SU-DHL-6 (cell line): ENCODE results near the gene ATP13A2.

ENCODE experiments used
- H2AFZ ChIP-seq: fragments of 200-600 bp; sonication (generic); 2 replicates; pipeline ENCODE4 v1.6.1; 2014; ENCODE audit warnings: low read depth, mild to moderate bottlenecking, moderate library complexity, mixed read lengths, antibody characterized with exemption, low read length; ENCODE audit not compliant: severe bottlenecking
- H3F3A ChIP-seq: fragments of 200-600 bp; shearing (Covaris generic); 2 replicates; pipeline ENCODE4 v1.6.0; 2016; ENCODE audit warnings: antibody characterized with exemption, mild to moderate bottlenecking; ENCODE audit not compliant: insufficient read depth
- H3K27ac ChIP-seq: fragments of 200-600 bp; sonication (generic); 2 replicates; pipeline ENCODE4 v1.5.1; 2016; ENCODE audit warnings: low read depth, mild to moderate bottlenecking, low read length, moderate library complexity, mixed read lengths
- H3K27me3 ChIP-seq: fragments of 200-600 bp; sonication (generic), shearing (Covaris generic); 2 replicates; pipeline ENCODE4 v1.6.0; 2014; ENCODE audit warnings: mild to moderate bottlenecking, low read length
- H3K36me3 ChIP-seq: fragments of 200-600 bp; sonication (generic); 2 replicates; pipeline ENCODE4 v1.6.1; 2014; ENCODE audit warnings: mild to moderate bottlenecking, low read length, mixed read lengths
- H3K4me2 ChIP-seq: fragments of 300-600, 200-600 bp; shearing (Covaris generic), sonication (generic); 2 replicates; pipeline ENCODE4 v1.6.0; 2014; ENCODE audit warnings: low read length, low read depth, mild to moderate bottlenecking; ENCODE audit not compliant: poor library complexity, severe bottlenecking
- H3K4me3 ChIP-seq: fragments of 200-600 bp; sonication (generic); 2 replicates; pipeline ENCODE4 v1.5.1; 2014; ENCODE audit warnings: antibody characterized with exemption, low read length, mild to moderate bottlenecking, mixed read lengths; ENCODE audit not compliant: insufficient read depth, poor library complexity, severe bottlenecking
- H3K79me2 ChIP-seq: fragments of 200-600 bp; sonication (generic); 2 replicates; pipeline ENCODE4 v1.6.1; 2014; ENCODE audit warnings: mild to moderate bottlenecking, low read length, moderate library complexity; ENCODE audit not compliant: insufficient read depth
- H3K9ac ChIP-seq: fragments of 200-600 bp; sonication (generic); 2 replicates; pipeline ENCODE4 v1.7.0; 2014; ENCODE audit warnings: mild to moderate bottlenecking, low read length
- H3K9me2 ChIP-seq: fragments of 200-600 bp; sonication (generic); replicated peaks from 2 replicates; pipeline ENCODE4 v1.6.1; 2014; ENCODE audit warnings: low read length; ENCODE audit not compliant: insufficient read depth
- H3K9me3 ChIP-seq: fragments of 200-600 bp; sonication (generic); 2 replicates; pipeline ENCODE4 v1.6.1; 2014; ENCODE audit warnings: low read length, mixed read lengths; ENCODE audit not compliant: insufficient read depth
- H4K20me1 ChIP-seq: fragments of 200-600 bp; sonication (generic); 2 replicates; pipeline ENCODE4 v1.6.1; 2014; ENCODE audit warnings: low read depth, mild to moderate bottlenecking, antibody characterized with exemption, low read length, moderate library complexity, mixed read lengths
- EZH2phosphoT487 ChIP-seq: fragments of 200-600 bp; sonication (generic), shearing (Covaris generic); conservative IDR thresholded peaks from 2 replicates; pipeline ENCODE4 v1.6.1; 2018; ENCODE audit warnings: mild to moderate bottlenecking, antibody characterized with exemption, low read length, moderate library complexity, mixed read lengths
- TF ChIP-seq, protein P1 (sequence below): fragments of 200-600 bp; sonication (generic); IDR thresholded peaks from one replicate; pipeline ENCODE4 v1.5.1; 2017; ENCODE audit warnings: antibody characterized with exemption, mild to moderate bottlenecking, low read length, moderate library complexity; ENCODE audit not compliant: insufficient read depth, poor library complexity, severe bottlenecking

ATP13A2 gene, protein sequence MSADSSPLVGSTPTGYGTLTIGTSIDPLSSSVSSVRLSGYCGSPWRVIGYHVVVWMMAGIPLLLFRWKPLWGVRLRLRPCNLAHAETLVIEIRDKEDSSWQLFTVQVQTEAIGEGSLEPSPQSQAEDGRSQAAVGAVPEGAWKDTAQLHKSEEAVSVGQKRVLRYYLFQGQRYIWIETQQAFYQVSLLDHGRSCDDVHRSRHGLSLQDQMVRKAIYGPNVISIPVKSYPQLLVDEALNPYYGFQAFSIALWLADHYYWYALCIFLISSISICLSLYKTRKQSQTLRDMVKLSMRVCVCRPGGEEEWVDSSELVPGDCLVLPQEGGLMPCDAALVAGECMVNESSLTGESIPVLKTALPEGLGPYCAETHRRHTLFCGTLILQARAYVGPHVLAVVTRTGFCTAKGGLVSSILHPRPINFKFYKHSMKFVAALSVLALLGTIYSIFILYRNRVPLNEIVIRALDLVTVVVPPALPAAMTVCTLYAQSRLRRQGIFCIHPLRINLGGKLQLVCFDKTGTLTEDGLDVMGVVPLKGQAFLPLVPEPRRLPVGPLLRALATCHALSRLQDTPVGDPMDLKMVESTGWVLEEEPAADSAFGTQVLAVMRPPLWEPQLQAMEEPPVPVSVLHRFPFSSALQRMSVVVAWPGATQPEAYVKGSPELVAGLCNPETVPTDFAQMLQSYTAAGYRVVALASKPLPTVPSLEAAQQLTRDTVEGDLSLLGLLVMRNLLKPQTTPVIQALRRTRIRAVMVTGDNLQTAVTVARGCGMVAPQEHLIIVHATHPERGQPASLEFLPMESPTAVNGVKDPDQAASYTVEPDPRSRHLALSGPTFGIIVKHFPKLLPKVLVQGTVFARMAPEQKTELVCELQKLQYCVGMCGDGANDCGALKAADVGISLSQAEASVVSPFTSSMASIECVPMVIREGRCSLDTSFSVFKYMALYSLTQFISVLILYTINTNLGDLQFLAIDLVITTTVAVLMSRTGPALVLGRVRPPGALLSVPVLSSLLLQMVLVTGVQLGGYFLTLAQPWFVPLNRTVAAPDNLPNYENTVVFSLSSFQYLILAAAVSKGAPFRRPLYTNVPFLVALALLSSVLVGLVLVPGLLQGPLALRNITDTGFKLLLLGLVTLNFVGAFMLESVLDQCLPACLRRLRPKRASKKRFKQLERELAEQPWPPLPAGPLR

DNA sequence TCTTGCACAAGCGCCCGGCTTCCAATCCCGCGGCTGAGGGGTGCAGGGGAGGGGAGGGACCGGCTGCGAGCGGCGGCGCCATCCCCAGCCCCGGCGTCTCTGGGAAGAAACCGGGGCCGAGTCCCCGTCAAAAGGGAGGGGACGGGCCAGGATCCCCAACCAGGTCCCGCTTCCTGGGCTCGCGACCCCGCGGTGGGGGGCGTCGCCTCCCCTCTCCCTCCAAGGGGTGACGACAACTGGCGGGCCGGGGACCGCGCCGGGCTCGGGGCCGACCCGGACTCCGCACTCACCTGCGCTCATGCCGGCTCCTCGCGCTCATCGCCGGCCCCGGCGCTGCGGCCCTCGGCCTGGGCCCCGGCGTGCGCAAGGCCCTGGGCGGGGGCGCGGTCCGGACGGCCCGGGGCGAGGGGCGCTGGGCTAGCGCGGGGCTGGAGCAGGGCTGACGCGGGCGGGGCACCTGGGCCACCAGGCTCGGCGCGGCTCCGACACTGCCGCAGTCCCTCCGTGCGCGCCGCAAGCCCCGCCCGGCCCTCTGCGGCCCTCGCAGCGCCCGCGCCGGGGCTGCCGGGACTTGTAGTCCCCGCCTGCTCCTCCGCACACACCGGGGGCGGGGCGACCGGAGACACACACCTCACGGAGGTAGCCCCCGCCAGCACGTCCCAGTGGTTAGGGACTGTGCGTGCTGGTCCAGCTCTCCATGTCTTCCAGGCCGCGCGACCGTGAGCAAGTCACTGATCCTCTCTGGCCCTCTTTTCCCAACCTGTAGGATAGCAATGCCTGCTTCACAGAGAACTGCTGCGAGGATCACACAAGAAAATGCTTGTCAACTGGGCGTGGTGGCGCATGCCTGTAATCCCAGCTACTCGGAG lies at the start of gene ATP13A2:
ATP13A2 (minus strand) TSS at position 490 of the 869 bp plus-strand sequence; CDS start at position 300, 190 bp downstream.
- Histone ChIP-seq H3K27me3 (no peaks in the 10 kb centered on the region), H3F3A (no peaks in the 10 kb centered on the region), H2AFZ (peak within 1 kb of the TSS; percentile 99), H3K9ac (peak within 1 kb of the TSS; percentile 59), H4K20me1 (no peaks in the 10 kb centered on the region; the same call in 1 of the 2 replicates), H3K36me3 (no peaks in the 10 kb centered on the region), H3K4me2 (peak within 1 kb of the TSS; percentile 69), H3K79me2 (no peaks in the 10 kb centered on the region), H3K9me3 (no peaks in the 10 kb centered on the region), H3K27ac (no peak within 1 kb of the TSS), H3K4me3 (peak within 1 kb of the TSS; percentile 59), H3K9me2 (no peaks in the 10 kb centered on the region)
- no peak for TF ChIP-seq EZH2phosphoT487
- TF ChIP-seq, protein P1, sequence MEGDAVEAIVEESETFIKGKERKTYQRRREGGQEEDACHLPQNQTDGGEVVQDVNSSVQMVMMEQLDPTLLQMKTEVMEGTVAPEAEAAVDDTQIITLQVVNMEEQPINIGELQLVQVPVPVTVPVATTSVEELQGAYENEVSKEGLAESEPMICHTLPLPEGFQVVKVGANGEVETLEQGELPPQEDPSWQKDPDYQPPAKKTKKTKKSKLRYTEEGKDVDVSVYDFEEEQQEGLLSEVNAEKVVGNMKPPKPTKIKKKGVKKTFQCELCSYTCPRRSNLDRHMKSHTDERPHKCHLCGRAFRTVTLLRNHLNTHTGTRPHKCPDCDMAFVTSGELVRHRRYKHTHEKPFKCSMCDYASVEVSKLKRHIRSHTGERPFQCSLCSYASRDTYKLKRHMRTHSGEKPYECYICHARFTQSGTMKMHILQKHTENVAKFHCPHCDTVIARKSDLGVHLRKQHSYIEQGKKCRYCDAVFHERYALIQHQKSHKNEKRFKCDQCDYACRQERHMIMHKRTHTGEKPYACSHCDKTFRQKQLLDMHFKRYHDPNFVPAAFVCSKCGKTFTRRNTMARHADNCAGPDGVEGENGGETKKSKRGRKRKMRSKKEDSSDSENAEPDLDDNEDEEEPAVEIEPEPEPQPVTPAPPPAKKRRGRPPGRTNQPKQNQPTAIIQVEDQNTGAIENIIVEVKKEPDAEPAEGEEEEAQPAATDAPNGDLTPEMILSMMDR: no peak

DNA sequence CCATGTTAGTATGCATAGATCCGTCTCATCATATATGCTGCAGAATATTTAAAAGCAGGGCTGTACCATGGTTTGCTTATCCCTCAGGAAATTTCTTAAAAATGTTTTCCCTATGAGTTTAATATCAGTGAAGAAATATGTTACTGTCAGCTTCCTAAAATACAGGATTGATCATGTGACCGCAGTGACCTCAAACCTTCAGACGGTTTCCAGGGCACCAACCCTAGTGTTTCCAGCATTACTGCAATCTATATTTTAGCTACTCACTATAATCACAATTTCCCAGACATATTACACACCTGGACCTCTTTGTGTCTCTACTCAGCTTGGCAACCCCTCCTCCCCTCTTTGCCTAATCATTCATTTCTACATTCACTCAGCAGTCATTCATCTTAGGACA lies 49.8 kb upstream of the ATP13A2 start:
- Histone ChIP-seq H3K9ac (no peak overlapping the region), H3K9me3 (peaks cover 9% of the 10 kb centered on the region; the same call in 1 of the 2 replicates), H3K79me2 (no peaks in the 10 kb centered on the region), H3K27ac (no peak overlapping the region), H3F3A (no peaks in the 10 kb centered on the region), H4K20me1 (no peaks in the 10 kb centered on the region), H2AFZ (no peak overlapping the region), H3K36me3 (no peaks in the 10 kb centered on the region), H3K4me3 (no peak overlapping the region), H3K27me3 (0 out of 2 replicates have a peak, but pooled peaks cover 3% of the 10 kb centered on the region), H3K9me2 (no peaks in the 10 kb centered on the region), H3K4me2 (no peak overlapping the region)
- TF ChIP-seq EZH2phosphoT487: no peak
- TF ChIP-seq, protein P1: no peak

DNA sequence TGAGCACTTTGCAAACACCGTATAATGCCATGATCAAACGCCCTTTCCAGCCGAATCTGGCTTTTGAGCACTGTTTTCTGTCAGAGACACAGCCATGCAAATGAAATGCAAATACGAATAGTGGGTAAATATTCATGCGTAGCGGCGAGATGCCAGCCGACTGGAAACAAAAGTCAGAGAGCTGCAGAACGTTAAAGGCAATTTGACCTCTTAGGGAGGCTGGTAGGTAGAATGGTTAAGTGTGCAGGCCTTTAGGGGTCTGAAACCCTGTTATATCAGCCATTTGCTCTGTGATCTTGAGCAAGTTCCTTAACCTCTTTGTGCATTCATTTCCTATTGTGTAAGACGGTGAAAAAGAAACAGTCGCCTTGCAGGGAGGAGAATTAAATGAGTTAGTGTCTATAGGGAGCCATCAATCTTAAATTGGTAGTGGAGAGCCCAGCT lies 48.6 kb upstream of the ATP13A2 start:
- H3K36me3 ChIP-seq: no peaks in the 10 kb centered on the region
- 0 out of 2 replicates have a peak, but pooled peaks cover 3% of the 10 kb centered on the region for H3K27me3 ChIP-seq
- H3K9me2 ChIP-seq: no peaks in the 10 kb centered on the region
- H3K79me2 ChIP-seq: no peaks in the 10 kb centered on the region
- no peaks in the 10 kb centered on the region for H4K20me1 ChIP-seq
- no peak for TF ChIP-seq EZH2phosphoT487
- TF ChIP-seq, protein P1: no peak
- no peaks in the 10 kb centered on the region for H3F3A ChIP-seq
- H3K27ac ChIP-seq: no peak overlapping the region
- no peak overlapping the region for H3K4me3 ChIP-seq
- peak overlapping the region; percentile 82 for H2AFZ ChIP-seq
- H3K9ac ChIP-seq: 0 out of 2 replicates have a peak overlapping the region, but pooled peaks have one; percentile 13
- peaks cover 6% of the 10 kb centered on the region; the same call in 1 of the 2 replicates for H3K9me3 ChIP-seq
- no peak overlapping the region for H3K4me2 ChIP-seq
